ENCODE measurements around the gene SPRY4. TPM values are rescaled to one million over a fixed set of nuclear protein-coding genes. Genes with fewer than 3 reads are reported as not detected.
"Not testable (repeated sequence)": the region's sequence is repeated elsewhere in the genome, so short reads cannot be mapped to it uniquely, and the experiment has no call there.

Gene SPRY4
- total and polyA plus RNA-seq, 10 donors, result 0.76 to 33.5 (median 15.8) TPM

GRCh38 chr5:142278627-142279026 is 46.2 kb downstream of the SPRY4 start:
- Histone ChIP-seq H3K9me3 (no peaks in the 10 kb centered on the region), H3K4me3 (no peak overlapping the region), H3K4me1 (peaks cover 0 to 29% (median 16%) of the 10 kb centered on the region in 6 donors), H3K27ac (no peak overlapping the region), H3K36me3 (no peaks in the 10 kb centered on the region), H3K27me3 (replicated peaks in 1 of 7) (no peaks in the 10 kb centered on the region)
- intact Hi-C loops (cut with DNase I; ENCODE audit: low total_unique reads), result no loop called here
- no peak for DNase-seq
- no peak for TF ChIP-seq POLR2AphosphoS5 (IDR thresholded peaks at IDR 0.05)
- no peak for TF ChIP-seq POLR2A (IDR thresholded peaks at IDR 0.05)
- no peak for TF ChIP-seq CTCF (IDR thresholded peaks at IDR 0.05 in 8 of 11, conservative IDR thresholded peaks at IDR 0.05 in 3 of 11)
- 91 to 100% (median 100%) methylated on average over 1 of the region's 1 CpG for WGBS, 5 donors

- no peaks in the 10 kb centered on the region for H3K9me3 ChIP-seq
- no peak overlapping the region for H3K4me3 ChIP-seq
- H3K27me3 ChIP-seq (replicated peaks in 1 of 7), result no peaks in the 10 kb centered on the region
- no peak overlapping the region for H3K27ac ChIP-seq
- intact Hi-C loops (cut with DNase I; ENCODE audit: low total_unique reads), result no loop called here
- TF ChIP-seq CTCF (IDR thresholded peaks at IDR 0.05 in 8 of 11, conservative IDR thresholded peaks at IDR 0.05 in 3 of 11), result no peak
- DNase-seq, result no peak
- H3K36me3 ChIP-seq, result no peaks in the 10 kb centered on the region
- 94 to 100% (median 97%) methylated on average over 3 of the region's 3 CpGs for WGBS, 5 donors
- peaks cover 0 to 29% (median 16%) of the 10 kb centered on the region in 6 donors for H3K4me1 ChIP-seq
Measured at GRCh38 chr5:142277796-142278195, 47.0 kb downstream of the SPRY4 start.

GRCh38 chr5:142276517-142276916 is 48.3 kb downstream of the SPRY4 start:
- Histone ChIP-seq H3K36me3 (no peaks in the 10 kb centered on the region), H3K4me1 (peaks cover 0 to 26% (median 15%) of the 10 kb centered on the region in 6 donors), H3K4me3 (no peak overlapping the region), H3K9me3 (no peaks in the 10 kb centered on the region), H3K27me3 (replicated peaks in 1 of 7) (no peaks in the 10 kb centered on the region), H3K27ac (no peak overlapping the region)
- intact Hi-C loops (cut with DNase I; ENCODE audit: low total_unique reads), result no loop called here
- 73 to 80% (median 78%) methylated on average over 6 of the region's 6 CpGs for WGBS, 5 donors
- no peak for DNase-seq
- TF ChIP-seq POLR2AphosphoS5 (IDR thresholded peaks at IDR 0.05), result no peak
- no peak for TF ChIP-seq POLR2A (IDR thresholded peaks at IDR 0.05)
- no peak for TF ChIP-seq CTCF (IDR thresholded peaks at IDR 0.05 in 8 of 11, conservative IDR thresholded peaks at IDR 0.05 in 3 of 11)

GRCh38 chr5:142275496-142275895 is 49.3 kb downstream of the SPRY4 start:
- DNase-seq, result no peak
- Histone ChIP-seq H3K36me3 (no peaks in the 10 kb centered on the region), H3K27ac (no peak overlapping the region), H3K4me3 (no peak overlapping the region), H3K27me3 (replicated peaks in 1 of 7) (no peaks in the 10 kb centered on the region), H3K4me1 (peaks cover 0 to 16% (median 5%) of the 10 kb centered on the region in 6 donors), H3K9me3 (no peaks in the 10 kb centered on the region)
- intact Hi-C loops (cut with DNase I; ENCODE audit: low total_unique reads), result no loop called here
- WGBS, 5 donors, result 61 to 94% (median 72%) methylated on average over 3 of the region's 3 CpGs
- no peak for TF ChIP-seq POLR2AphosphoS5 (IDR thresholded peaks at IDR 0.05)
- TF ChIP-seq POLR2A (IDR thresholded peaks at IDR 0.05), result no peak

GRCh38 chr5:142272596-142272995 is 52.2 kb downstream of the SPRY4 start:
- H3K36me3 ChIP-seq; H3K4me1 ChIP-seq; DNase-seq; H3K9me3 ChIP-seq; H3K27ac ChIP-seq; intact Hi-C loops (cut with DNase I; ENCODE audit: low total_unique reads); H3K4me3 ChIP-seq: not testable (repeated sequence)
- H3K27me3 ChIP-seq (replicated peaks in 1 of 7), result peaks cover 0 to 10% (median 0%) of the 10 kb centered on the region in 7 donors
- 73 to 86% (median 83%) methylated on average over 5 of the region's 5 CpGs for WGBS, 5 donors

- peaks cover 0 to 11% (median 3%) of the 10 kb centered on the region in 8 donors for H3K9me3 ChIP-seq
- H3K27me3 ChIP-seq (replicated peaks in 1 of 7); H3K27ac ChIP-seq; H3K4me1 ChIP-seq; DNase-seq; intact Hi-C loops (cut with DNase I; ENCODE audit: low total_unique reads); H3K4me3 ChIP-seq; H3K36me3 ChIP-seq: not testable (repeated sequence)
- 86 to 95% (median 92%) methylated on average over 4 of the region's 4 CpGs for WGBS, 5 donors
Measured at GRCh38 chr5:142264084-142264483, 60.7 kb downstream of the SPRY4 start.
